Measurements from ENCODE around the gene ZDHHC13.

- TF ChIP-seq, protein P1, sequence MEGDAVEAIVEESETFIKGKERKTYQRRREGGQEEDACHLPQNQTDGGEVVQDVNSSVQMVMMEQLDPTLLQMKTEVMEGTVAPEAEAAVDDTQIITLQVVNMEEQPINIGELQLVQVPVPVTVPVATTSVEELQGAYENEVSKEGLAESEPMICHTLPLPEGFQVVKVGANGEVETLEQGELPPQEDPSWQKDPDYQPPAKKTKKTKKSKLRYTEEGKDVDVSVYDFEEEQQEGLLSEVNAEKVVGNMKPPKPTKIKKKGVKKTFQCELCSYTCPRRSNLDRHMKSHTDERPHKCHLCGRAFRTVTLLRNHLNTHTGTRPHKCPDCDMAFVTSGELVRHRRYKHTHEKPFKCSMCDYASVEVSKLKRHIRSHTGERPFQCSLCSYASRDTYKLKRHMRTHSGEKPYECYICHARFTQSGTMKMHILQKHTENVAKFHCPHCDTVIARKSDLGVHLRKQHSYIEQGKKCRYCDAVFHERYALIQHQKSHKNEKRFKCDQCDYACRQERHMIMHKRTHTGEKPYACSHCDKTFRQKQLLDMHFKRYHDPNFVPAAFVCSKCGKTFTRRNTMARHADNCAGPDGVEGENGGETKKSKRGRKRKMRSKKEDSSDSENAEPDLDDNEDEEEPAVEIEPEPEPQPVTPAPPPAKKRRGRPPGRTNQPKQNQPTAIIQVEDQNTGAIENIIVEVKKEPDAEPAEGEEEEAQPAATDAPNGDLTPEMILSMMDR (IDR thresholded peaks at IDR 0.05) = no peak
- no peak for TF ChIP-seq POLR2A (IDR thresholded peaks at IDR 0.05)
Observed at GRCh38 chr11:19164881-19165280, 47.9 kb downstream of the ZDHHC13 start.
